GM18505 (cell line): ENCODE results near the gene EEPD1.

Experiments
- ATAC-seq: cut with Tn5 transposase; IDR thresholded peaks from one replicate; pipeline ENCODE4 v1.9.1; 2021; ENCODE audit not compliant: unreplicated experiment
- POLR2A ChIP-seq: IDR thresholded peaks from 4 replicates; pipeline ENCODE4 v1.6.1; 2011; ENCODE audit warnings: borderline replicate concordance; ENCODE audit not compliant: insufficient read depth, insufficient read length; ENCODE audit errors: extremely low read depth

The EEPD1 gene

DNA sequence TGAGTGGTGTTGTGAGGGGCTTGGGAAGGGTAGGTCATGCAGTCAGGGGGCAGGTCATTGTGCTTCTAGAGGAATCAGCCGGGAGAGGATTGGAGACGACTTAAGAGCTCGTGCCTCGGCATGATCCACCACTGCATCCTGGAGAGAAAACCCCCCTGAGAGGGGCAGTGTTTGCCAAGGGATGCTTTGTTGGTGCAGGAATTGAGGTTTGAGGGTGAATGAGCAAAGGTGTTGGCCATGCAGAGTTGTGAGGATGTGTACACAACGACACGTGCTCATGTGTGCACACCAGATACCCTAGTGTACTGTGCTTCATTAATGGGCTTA lies 151.0 kb downstream of the EEPD1 start:
- ATAC-seq: no peak
- no peak for TF ChIP-seq POLR2A

GRCh38 chr7:36305226-36305625 lies 152.2 kb downstream of the EEPD1 start:
- no peak for ATAC-seq
- no peak for TF ChIP-seq POLR2A

DNA sequence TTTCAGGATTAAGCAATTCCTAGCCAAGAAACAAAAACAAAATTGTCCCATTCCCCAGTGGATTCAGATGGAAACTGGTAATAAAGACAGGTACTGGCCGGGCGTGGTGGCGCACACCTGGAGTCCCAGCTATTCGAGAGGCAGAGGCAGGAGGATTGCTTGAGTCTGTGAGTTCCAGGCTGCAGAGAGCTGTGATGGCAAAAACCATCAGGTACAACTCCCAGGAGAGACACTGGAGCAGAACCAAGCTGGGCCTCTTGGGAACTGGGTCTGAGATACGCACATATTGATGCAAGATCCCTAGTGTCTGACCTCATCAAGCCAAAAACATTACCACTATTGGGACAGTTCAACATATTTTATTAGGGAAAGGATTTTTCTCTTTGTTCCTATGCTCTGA lies 152.6 kb downstream of the EEPD1 start:
- ATAC-seq: no peak
- no peak for TF ChIP-seq POLR2A

- TF ChIP-seq POLR2A: no peak
- no peak for ATAC-seq
Observed at GRCh38 chr7:36306222-36306621, 153.2 kb downstream of the EEPD1 start.

- no peak for TF ChIP-seq POLR2A
- no peak for ATAC-seq
Observed at GRCh38 chr7:36306722-36307121, 153.7 kb downstream of the EEPD1 start.

DNA sequence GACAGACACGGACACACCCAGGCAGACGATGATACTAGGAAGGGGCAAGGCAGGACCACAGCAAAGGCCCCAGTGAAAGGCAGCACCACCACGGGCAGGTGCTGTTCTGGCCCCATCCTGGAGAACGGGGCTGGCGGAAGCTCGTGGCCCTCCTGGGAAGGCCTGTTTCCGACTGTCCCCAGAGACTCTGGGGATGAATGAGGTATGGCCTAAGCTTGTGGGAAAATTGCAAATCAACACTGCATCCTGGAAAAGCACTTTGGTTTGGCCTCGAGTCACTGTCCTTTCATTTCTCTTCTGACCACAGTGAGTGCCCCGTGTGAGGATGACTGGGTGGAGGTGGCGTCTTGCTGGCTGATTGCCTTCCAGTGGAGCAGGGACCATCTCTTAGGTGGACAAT lies 155.0 kb downstream of the EEPD1 start:
- ATAC-seq: no peak
- TF ChIP-seq POLR2A: no peak

- ATAC-seq: no peak
- TF ChIP-seq POLR2A: no peak
Observed at GRCh38 chr7:36309301-36309700, 156.2 kb downstream of the EEPD1 start.

DNA sequence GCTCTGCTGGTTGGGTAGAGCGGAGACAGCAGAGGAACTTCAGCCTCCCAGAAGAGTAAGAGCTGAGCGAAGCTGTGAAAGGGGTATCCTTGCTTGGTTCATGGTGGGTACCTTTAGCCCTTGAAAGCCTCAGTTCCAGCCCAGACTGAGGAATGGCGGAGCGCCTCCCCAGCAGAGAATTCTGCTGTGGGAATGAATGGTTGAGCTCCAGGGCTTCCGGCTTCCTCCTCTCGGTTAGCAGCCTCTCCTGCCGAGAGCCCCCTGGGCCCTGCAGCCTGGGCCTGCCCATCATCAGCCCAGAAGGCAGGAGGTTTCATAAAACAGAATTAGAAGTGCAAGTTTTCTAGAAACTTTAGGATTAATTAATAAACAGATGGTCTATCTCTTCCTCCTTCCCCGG lies 156.7 kb downstream of the EEPD1 start:
- no peak for TF ChIP-seq POLR2A
- no peak for ATAC-seq

DNA sequence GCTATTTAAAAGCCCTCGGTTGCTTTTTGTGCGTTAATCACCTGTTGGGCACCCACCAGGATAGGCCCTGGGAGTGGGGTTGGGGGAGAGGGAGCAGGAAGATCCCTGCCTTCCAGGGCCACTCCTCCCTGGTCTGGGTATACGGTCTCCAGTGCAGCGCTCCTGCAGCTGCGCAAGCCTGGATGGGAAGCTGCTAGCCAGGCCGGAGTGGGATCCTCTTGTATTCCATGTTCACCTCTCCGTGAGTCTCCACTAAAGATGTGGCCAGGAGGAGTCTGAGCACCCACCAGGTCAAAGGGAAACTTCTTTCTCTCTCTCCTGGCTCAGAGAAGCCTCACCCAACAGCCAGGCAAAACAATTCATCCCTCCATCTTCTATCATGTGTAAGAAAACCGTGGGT lies 157.8 kb downstream of the EEPD1 start:
- no peak for ATAC-seq
- TF ChIP-seq POLR2A: no peak

GRCh38 chr7:36311539-36311938 lies 158.5 kb downstream of the EEPD1 start:
- TF ChIP-seq POLR2A: no peak
- ATAC-seq: no peak

DNA sequence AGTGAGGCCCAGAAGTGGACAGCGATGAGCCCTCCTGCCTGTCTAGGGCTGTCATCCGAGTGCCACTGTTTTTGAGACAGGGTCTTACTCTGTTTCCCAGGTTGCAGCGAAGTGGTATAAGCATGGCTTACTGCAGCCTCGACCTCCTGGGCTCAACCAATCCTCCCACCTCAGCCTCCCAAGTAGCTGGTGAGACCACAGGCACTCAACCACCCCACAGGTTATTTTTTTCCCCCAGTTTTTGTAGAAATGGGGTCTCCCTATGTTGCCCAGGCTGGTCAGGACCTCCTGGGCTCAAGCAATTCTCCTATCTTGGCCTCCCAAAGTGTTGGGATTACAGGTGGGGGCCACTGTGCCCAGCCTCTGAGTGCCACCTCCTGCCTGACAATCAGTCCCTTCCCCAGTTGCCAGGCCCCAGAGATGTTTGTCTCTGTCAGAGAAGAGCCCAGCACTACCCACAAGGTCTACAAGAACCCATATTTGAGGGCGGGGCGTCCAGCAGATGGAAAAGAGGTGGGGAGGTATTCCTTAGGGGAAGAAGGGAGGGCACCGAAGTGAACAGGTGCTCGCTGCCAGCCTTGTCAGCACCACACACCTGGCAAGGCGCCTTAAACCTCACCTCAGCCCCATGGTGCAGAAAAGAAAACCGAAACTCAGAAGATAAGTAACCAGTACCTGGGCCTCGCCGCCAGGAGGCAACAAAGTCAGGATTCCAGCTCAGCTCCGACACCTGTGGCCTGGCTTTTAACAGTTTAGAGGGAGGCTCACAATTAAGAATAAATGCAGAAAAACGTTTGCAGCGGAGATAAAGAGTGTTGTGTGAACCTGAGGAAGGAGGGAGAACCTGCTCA lies 159.2 kb downstream of the EEPD1 start:
- no peak for ATAC-seq
- TF ChIP-seq POLR2A: no peak

DNA sequence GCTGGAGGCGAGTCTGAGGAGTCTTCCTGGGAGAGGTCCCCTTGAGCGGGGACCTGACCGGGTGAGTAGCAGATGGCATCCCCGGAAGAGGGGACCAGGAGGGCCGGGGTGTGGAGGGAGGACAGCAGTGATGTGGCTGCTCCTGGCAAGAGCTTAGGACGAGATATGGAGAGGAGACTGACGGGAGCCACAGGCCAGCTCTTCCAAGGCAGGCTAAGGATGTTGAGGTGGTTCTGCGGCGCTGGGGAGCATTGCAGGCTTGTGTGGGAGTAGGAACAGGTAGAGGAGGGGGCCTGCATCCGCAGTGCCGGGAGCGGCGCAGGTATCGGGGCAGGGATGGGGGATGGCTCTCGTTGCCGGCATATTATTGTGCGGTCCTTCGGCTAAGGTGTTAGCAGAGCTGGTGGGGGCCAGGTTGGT lies 159.9 kb downstream of the EEPD1 start:
- ATAC-seq: no peak
- no peak for TF ChIP-seq POLR2A

DNA sequence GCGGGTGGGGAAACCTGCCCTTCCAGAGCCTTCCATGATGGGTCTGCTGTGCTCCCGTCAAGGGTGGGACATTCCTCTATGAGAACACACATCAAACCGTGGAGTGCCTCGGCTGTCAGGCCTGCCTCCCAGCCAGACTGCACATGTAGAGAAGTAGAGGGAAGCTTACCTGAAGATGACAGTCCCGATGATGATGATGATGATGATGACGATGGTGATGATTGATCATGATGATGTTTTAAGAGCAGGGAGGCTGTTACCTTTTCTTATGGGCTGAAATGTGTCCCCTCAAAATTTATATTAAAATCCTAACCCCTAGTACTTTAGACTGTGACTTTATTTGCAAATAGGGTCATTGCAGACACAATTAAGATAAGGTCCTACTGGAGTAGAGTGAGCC lies 160.6 kb downstream of the EEPD1 start:
- no peak for TF ChIP-seq POLR2A
- no peak for ATAC-seq

GRCh38 chr7:36314491-36314890 lies 161.4 kb downstream of the EEPD1 start:
- no peak for TF ChIP-seq POLR2A
- ATAC-seq: no peak

DNA sequence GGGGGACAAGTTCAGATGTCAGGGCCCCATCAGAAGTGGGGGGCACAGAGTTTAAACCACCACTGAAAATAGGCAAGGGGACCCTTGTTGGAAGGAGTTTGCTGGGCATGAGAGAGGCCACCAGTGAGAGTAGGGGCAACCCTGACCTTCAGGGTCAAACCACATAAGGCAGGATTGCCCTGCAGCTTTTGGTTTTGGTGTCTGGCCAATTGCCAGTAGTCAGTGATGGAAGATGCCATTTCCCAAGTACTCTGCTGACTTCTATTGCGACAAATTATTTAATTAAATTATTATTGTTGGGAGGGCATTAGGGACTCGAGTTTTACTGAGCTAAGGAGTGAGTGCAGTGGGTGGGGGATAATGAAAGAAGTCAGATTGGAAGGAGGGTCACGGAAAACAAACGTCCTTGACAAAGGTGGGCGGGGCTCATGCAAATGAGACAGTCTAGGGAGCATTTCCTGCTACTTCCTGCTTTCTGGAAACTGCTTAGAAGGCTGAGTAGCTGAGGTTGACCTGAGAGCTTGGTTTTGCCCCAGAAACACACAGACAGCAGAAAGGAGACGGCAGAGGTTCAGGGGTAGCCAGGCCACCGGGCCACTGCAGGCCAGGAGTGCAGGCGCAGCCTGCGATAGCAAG lies 162.4 kb downstream of the EEPD1 start:
- no peak for ATAC-seq
- no peak for TF ChIP-seq POLR2A

DNA sequence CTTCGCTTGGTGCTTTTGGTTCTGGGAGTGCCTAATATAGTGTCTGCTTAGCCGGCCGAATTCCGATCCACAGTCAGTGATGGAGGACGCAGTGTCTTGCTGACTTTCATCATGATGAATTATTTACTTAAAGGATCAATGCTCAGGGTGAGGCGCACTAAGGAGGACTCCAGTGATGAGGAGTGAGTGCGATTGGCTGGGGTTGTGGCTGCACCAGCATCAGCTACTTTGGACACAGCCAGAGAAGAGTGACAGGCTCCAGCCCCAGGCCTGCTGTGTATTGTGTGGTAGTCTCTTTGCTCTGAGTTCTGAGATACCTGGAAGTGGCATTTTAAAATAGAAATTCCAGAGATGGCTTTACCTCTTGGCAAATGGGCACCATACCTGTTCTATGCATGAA lies 163.3 kb downstream of the EEPD1 start:
- no peak for TF ChIP-seq POLR2A
- ATAC-seq: no peak
